Aorta (tissue), 5 donors: Measurements from ENCODE around the gene PCNA. TPM values are rescaled to one million over a fixed set of nuclear protein-coding genes. Genes with fewer than 3 reads are reported as not detected.

Source experiments
- ATAC-seq: fragments of 200-7000 bp; cut with Tn5 transposase; one replicate; pipeline ENCODE4 v1.9.1; 2022; ENCODE audit warnings: moderate library complexity; ENCODE audit not compliant: low FRiP score
- DNase-seq, 2 donors: peaks; one replicate each; pipeline ENCODE4 v3.0.0-alpha.2; 2020
- H3K27ac ChIP-seq, 2 donors: one replicate each; pipeline ENCODE4 v1.5.1; 2013; ENCODE audit warnings: low read length in 2 of 2, mild to moderate bottlenecking in 2 of 2, moderate library complexity in 2 of 2, control low read depth in 1 of 2, inconsistent platforms in 1 of 2, low read depth in 1 of 2
- H3K27me3 ChIP-seq, 2 donors: one replicate each; pipeline ENCODE4 v1.6.1; 2013; ENCODE audit warnings: control low read depth in 1 of 2, low read length in 1 of 2, mild to moderate bottlenecking in 1 of 2, moderate library complexity in 1 of 2; ENCODE audit not compliant: insufficient read depth in 2 of 2, control insufficient read depth in 1 of 2
- H3K36me3 ChIP-seq, 2 donors: one replicate each; pipeline ENCODE4 v1.6.1; 2013; ENCODE audit warnings: control low read depth in 1 of 2, low read length in 1 of 2, mild to moderate bottlenecking in 1 of 2; ENCODE audit not compliant: insufficient read depth in 2 of 2, control insufficient read depth in 1 of 2
- H3K4me1 ChIP-seq, 2 donors: one replicate each; pipeline ENCODE4 v1.6.1; 2013; ENCODE audit warnings: low read length in 2 of 2, control low read depth in 1 of 2, mild to moderate bottlenecking in 1 of 2, moderate library complexity in 1 of 2; ENCODE audit not compliant: insufficient read depth in 2 of 2, control insufficient read depth in 1 of 2
- H3K4me3 ChIP-seq, 2 donors: one replicate each; pipeline ENCODE4 v1.5.1; 2013; ENCODE audit warnings: low read length in 2 of 2, control low read depth in 1 of 2, mild to moderate bottlenecking in 1 of 2
- H3K9me3 ChIP-seq: one replicate; pipeline ENCODE4 v1.6.1; 2013; ENCODE audit warnings: mild to moderate bottlenecking, low read length; ENCODE audit not compliant: control insufficient read depth
- WGBS, 2 donors: extraction: QIAGEN DNeasy Blood & Tissue Kit; methylation state at CpG; one replicate each; pipeline ENCODE4 v1.1.7; 2013; 5-methylcytosine and 5-hydroxymethylcytosine counted together
- intact Hi-C, 2 donors: fragments of 100-400 bp; cut with DNase I; formaldehyde crosslinking; loops; one replicate each; pipeline versions ENCODE4 v1.14.2 to v1.15.0; 2022
- long read RNA-seq, 2 donors: library from polyadenylated mRNA; unstranded; transcript quantifications; one replicate each; pipeline ENCODE4 v2.0.0, GENCODE V29; 2020 to 2021
- polyA plus RNA-seq, 2 donors: library from polyadenylated mRNA; stranded (reverse); fragments of 200-250 nt; gene quantifications; one replicate each; pipeline ENCODE4 v1.2.3, GENCODE V29; 2013
- total RNA-seq, 2 donors: library from RNA; stranded (reverse); fragmentation: NEBNext Ultra II Directional; extraction: Animal tissue kit (Norgen Biotek cat#: 25700); gene quantifications; one replicate each; pipeline ENCODE4 v1.2.1, GENCODE V29; 2021
- donor health status: healthy with polysubstance abuse.
- donor health status: Bipolar disorder and iron deficiency.
- donor health status: DM: no; HTN: no; CAD: no.
- donor health status: DM: no; HTN: no; CAD: no.
- donor health status: DM: yes; HTN: yes; CAD: no.

The PCNA gene
- total RNA-seq, result 10 to 100 TPM; 20.1 to 21.9 TPM
- polyA plus RNA-seq, result 10 to 100 TPM; 34.7 to 37.4 TPM
- long read RNA-seq, donor 1, transcript PCNA-202 (7 exons, 1,359 nt), result minor isoform, 8 of 38 reads
- long read RNA-seq, donor 1, transcript PCNA-201 (6 exons, 1,344 nt), result major isoform, 29 of 38 reads
- long read RNA-seq, donor 1, partial matches to known transcripts, result 1 of 38 reads
- long read RNA-seq, donor 1, other reads (novel, unspliced or antisense), result 0 of 38 reads
- long read RNA-seq, donor 2, transcript PCNA-201 (6 exons, 1,344 nt), result major isoform, 6 of 8 reads
- long read RNA-seq, donor 2, partial matches to known transcripts, result 0 of 8 reads
- long read RNA-seq, donor 2, other reads (novel, unspliced or antisense), result 1 of 8 reads

DNA sequence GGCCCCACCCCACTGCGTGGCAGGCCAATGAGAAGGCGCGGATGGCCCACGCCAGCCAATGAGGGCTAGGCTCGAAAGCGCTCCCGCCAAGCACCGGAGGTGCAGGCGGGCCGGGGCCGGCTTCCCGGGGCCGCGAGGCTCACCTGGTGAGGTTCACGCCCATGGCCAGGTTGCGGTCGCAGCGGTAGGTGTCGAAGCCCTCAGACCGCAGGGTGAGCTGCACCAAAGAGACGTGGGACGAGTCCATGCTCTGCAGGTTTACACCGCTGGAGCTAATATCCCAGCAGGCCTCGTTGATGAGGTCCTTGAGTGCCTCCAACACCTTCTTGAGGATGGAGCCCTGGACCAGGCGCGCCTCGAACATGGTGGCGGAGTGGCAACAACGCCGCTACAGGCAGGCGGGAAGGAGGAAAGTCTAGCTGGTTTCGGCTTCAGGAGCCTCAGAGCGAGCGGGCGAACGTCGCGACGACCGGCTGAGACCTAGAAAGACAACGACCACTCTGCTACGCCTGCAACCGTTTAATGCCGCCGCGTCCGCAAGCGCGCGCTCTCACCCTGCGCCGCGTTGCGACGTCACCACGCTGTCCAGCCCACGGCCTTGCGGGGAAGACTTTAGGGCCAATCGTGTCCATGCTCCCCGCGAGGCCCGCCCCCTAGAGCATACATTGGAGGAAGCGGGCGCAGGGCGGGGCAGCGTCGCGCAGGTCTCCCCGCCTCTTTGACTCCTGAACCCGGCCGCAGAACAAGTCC is at the start of gene PCNA:
Gene PCNA, minus strand, starts transcription at position 524 of the 750 bp plus-strand sequence. Its CDS starts 160 bp downstream, at position 364.
- intact Hi-C loops, result no loop called here
- peak within 1 kb of the TSS; percentile 61 to 73 for H3K4me3 ChIP-seq
- peak; percentile 98 for DNase-seq
- ATAC-seq, result peak; percentile 100
- H3K36me3 ChIP-seq, result no peaks in the 10 kb centered on the region
- no peaks in the 10 kb centered on the region for H3K9me3 ChIP-seq
- no peaks in the 10 kb centered on the region for H3K27me3 ChIP-seq
- no peaks in the 10 kb centered on the region for H3K4me1 ChIP-seq
- peak within 1 kb of the TSS in 1 of 2 donors; percentile 84 for H3K27ac ChIP-seq
- WGBS, 2 donors, result 0% methylated on average over 71 of the region's 71 CpGs

DNA sequence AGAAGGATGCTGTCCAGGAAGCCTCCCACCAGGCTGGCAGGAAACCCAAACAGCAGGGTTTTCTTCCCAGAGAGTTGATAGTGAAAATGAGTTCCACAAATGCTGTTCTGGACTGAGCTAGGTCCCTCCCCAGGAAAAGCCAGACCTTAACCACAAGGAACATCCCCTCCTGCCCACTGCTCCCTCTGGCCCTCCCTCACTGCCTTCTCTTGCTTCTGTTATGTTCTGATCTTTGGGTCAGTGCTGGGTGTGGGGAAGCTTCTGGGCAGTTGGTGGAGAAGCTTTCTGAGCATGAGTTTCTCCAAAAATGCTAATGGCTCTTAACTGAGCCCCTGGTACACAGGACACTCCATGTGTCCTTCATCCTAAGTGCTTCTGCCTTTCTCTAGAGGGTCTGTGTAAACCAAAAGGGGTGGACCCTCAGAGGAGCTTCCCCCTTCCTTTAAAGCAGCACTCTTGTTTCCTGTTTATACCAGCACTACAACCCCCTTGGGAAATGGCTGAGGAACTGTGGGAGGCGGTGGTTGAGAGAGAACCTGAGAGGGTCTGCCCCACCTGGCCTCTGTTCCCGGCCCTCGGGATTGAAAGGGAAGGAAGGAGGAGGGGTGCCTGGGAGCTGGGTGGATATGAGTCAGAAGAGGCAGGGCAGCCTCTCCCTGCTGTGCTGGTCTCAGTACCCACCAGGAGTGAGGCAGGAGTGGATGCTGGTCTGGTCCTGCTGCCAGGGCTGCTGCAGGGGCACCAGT is 49.1 kb upstream of the PCNA start:
- ATAC-seq (peak; percentile 62), DNase-seq (peak in 1 of 2 donors; percentile 76)
- Histone ChIP-seq H3K4me1 (peaks cover 4 to 8% of the 10 kb centered on the region in 2 donors), H3K27ac (peak overlapping the region in 1 of 2 donors; percentile 22), H3K9me3 (no peaks in the 10 kb centered on the region), H3K4me3 (no peak overlapping the region), H3K36me3 (peaks cover 0 to 2% of the 10 kb centered on the region in 2 donors), H3K27me3 (no peaks in the 10 kb centered on the region)
- 6 to 9% methylated on average over 3 of the region's 3 CpGs for WGBS, 2 donors
- intact Hi-C loops, result no loop called here

GRCh38 chr20:5164645-5165625 is 45.2 kb upstream of the PCNA start:
- no peak overlapping the region for H3K4me3 ChIP-seq
- no peak for DNase-seq
- H3K36me3 ChIP-seq, result no peaks in the 10 kb centered on the region
- no peak overlapping the region for H3K27ac ChIP-seq
- H3K4me1 ChIP-seq, result peaks cover 7 to 11% of the 10 kb centered on the region in 2 donors
- intact Hi-C loops, result no loop called here
- WGBS, 2 donors, result 53% methylated on average over 13 of the region's 13 CpGs
- ATAC-seq, result no peak
- no peaks in the 10 kb centered on the region for H3K27me3 ChIP-seq
- no peaks in the 10 kb centered on the region for H3K9me3 ChIP-seq

- intact Hi-C loops, result no loop called here
- ATAC-seq, result no peak
Observed at GRCh38 chr20:5161536-5162164, 41.9 kb upstream of the PCNA start.

GRCh38 chr20:5160882-5161281 is 41.1 kb upstream of the PCNA start:
- intact Hi-C loops, result no loop called here
- no peaks in the 10 kb centered on the region for H3K9me3 ChIP-seq
- DNase-seq, result no peak
- H3K36me3 ChIP-seq, result no peaks in the 10 kb centered on the region
- H3K27ac ChIP-seq, result no peak overlapping the region
- ATAC-seq, result no peak
- peaks cover 12 to 15% of the 10 kb centered on the region in 2 donors for H3K4me1 ChIP-seq
- no peak overlapping the region for H3K4me3 ChIP-seq
- H3K27me3 ChIP-seq, result no peaks in the 10 kb centered on the region

More at GRCh38 chr20:5161536-5162164, 41.9 kb upstream of the PCNA start:
- peaks cover 7 to 15% of the 10 kb centered on the region in 2 donors for H3K4me1 ChIP-seq
- H3K27me3 ChIP-seq, result no peaks in the 10 kb centered on the region
- WGBS, 2 donors, result 93 to 94% methylated on average over 6 of the region's 6 CpGs
- DNase-seq, result no peak
- H3K36me3 ChIP-seq, result no peaks in the 10 kb centered on the region
- no peak overlapping the region for H3K4me3 ChIP-seq
- no peak overlapping the region for H3K27ac ChIP-seq
- H3K9me3 ChIP-seq, result no peaks in the 10 kb centered on the region

DNA sequence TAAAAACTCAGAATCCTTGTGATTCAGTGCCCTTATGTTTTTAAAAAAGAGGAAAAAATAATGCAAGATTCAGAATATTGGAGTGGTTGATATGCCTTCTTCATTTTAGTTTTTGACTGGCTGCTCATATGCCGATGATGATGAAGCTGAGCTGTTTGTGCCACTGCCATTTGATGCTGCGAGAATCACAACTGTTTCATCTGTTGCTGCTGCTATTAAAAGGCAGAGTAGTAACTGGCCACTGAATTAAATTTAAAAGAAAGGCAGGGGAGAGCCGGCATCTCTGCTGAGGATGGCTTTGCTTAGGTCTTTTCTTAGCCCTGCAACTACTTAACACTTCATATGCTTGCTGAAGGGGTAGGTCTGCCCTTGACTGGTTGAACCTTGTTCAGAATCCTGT is 40.2 kb upstream of the PCNA start:
- peak overlapping the region in 1 of 2 donors; percentile 51 for H3K27ac ChIP-seq
- WGBS, 2 donors, result 37 to 43% methylated on average over 3 of the region's 3 CpGs
- no peaks in the 10 kb centered on the region for H3K27me3 ChIP-seq
- DNase-seq (no peak), ATAC-seq (no peak)
- no peak overlapping the region for H3K4me3 ChIP-seq
- no peaks in the 10 kb centered on the region for H3K36me3 ChIP-seq
- no peaks in the 10 kb centered on the region for H3K9me3 ChIP-seq
- H3K4me1 ChIP-seq, result peaks cover 14% of the 10 kb centered on the region in 2 donors
- intact Hi-C loops, result no loop called here

GRCh38 chr20:5156675-5157448 is 37.1 kb upstream of the PCNA start:
- no peaks in the 10 kb centered on the region for H3K9me3 ChIP-seq
- DNase-seq, result no peak
- no peaks in the 10 kb centered on the region for H3K36me3 ChIP-seq
- H3K27me3 ChIP-seq, result no peaks in the 10 kb centered on the region
- intact Hi-C loops, result no loop called here
- no peak overlapping the region for H3K4me3 ChIP-seq
- 39 to 51% methylated on average over 4 of the region's 4 CpGs for WGBS, 2 donors
- peaks cover 9 to 12% of the 10 kb centered on the region in 2 donors for H3K4me1 ChIP-seq
- no peak for ATAC-seq
- H3K27ac ChIP-seq, result peak overlapping the region in 1 of 2 donors; percentile 45
